HG03558 (cell line): ENCODE measurements around the gene ATG9B.

ENCODE experiments used
- ATAC-seq: cut with Tn5 transposase; IDR thresholded peaks from one replicate; pipeline ENCODE4 v1.9.1; 2021; ENCODE audit warnings: moderate number of reproducible peaks; ENCODE audit not compliant: unreplicated experiment; ENCODE audit errors: extremely low read depth

ATG9B gene

DNA sequence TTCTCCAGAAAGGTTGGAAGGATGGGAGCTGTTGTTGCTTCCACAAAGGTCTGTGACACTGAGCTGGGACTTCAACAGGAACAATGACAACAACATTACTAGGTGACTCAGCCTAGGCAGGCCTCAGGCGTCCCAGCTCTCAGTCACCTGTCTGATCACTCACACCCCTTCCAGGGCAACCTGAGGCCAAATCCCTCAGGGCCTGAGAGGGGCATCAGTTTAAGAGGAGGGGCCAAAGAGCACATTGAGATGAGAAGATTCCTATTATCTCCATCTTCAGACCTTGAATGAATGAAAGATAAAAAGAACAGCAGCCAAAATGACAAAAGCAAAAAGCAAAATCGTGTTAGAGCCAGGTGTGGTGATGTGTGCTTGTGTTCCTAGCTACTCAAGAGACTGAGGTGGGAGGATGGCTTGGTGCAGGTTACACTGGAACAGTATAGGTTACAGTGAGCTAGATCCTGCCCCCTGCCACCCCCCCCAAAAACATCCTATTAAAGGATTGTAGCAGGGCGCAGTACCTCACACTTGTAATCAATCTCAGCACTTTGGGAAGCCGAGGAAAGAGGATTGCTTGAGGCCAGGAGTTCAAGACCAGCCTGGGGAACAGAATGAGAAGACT lies at the start of gene ATG9B:
Gene ATG9B, minus strand, starts transcription at position 60 of the 622 bp plus-strand sequence. CDS start 71 bp downstream, outside the sequence.
- ATAC-seq: no peak

DNA sequence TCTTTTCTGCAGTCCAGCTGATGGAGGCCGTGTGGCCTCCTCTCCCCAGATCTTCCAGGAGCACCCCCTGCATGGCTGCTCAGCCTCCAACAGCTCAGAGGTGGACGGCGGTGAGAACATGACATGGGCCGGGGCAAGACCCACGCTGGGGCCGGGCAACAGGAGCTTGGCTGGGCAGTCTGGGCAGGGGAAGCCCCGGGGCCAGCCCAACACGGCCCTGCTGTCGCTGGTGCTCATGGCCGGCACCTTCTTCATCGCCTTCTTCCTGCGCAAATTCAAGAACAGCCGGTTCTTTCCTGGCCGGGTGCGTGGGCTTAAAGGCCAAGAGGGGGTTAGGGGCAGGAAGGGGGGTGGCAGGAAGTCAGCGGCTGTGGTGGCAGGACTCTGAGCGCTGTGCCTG lies 49.7 kb upstream of the ATG9B start:
- no peak for ATAC-seq

DNA sequence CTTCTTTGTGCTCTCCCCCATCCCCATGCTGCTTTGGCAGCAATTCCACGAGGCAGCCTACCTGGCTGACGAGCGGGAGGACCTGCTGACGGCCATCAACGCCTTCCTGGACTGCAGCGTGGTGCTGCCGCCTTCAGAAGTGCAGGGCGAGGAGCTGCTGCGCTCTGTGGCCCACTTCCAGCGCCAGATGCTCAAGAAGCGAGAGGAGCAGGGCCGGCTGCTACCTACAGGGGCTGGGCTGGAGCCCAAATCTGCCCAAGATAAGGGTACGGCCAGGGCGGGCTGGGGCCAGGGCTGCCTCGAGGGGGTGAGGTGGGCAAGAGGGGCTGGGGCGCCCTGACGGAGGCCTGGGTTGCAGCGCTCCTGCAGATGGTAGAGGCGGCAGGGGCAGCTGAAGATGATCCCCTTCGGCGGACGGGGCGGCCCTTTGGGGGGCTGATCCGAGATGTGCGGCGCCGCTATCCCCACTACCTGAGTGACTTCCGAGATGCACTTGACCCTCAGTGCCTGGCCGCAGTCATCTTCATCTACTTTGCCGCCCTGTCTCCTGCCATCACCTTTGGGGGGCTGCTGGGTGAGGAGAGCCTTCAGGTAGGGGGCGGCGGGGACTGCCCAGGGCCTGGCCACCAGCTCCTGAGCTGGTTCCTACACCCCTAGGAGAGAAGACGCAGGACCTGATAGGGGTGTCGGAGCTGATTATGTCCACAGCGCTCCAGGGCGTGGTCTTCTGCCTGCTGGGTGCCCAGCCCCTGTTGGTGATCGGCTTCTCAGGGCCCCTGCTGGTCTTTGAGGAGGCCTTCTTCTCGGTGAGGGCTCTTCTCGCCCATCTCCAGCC lies 47.0 kb upstream of the ATG9B start:
- ATAC-seq: no peak

GRCh38 chr7:151070574-151070960 lies 46.3 kb upstream of the ATG9B start:
- no peak for ATAC-seq

DNA sequence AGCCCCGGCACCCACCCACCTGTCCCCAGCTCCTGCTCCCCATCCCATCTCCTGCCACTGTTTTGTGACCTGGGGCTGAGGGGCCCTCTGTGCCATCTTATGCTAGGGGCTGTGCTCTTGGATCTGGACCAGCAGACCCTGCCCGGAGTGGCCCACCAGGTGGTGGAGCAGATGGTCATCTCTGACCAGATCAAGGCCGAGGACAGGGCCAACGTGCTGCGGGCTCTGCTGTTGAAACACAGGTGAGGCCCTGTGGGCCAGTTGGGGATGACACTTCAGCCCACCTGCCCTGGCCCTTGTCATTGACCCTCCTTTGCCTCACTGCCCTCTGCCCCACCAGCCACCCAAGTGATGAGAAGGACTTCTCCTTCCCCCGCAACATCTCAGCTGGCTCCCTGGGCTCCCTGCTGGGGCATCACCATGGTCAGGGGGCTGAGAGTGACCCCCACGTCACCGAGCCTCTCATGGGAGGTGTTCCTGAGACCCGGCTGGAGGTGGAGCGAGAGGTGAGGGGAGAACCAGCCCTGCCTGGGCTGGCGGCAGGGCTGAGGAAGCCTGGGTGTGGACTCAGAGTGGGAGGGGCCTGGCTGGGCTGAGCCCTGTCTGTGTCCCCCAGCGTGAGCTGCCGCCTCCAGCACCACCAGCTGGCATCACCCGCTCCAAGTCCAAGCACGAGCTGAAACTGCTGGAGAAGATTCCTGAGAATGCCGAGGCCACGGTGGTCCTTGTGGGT lies 45.7 kb upstream of the ATG9B start:
- ATAC-seq: no peak

DNA sequence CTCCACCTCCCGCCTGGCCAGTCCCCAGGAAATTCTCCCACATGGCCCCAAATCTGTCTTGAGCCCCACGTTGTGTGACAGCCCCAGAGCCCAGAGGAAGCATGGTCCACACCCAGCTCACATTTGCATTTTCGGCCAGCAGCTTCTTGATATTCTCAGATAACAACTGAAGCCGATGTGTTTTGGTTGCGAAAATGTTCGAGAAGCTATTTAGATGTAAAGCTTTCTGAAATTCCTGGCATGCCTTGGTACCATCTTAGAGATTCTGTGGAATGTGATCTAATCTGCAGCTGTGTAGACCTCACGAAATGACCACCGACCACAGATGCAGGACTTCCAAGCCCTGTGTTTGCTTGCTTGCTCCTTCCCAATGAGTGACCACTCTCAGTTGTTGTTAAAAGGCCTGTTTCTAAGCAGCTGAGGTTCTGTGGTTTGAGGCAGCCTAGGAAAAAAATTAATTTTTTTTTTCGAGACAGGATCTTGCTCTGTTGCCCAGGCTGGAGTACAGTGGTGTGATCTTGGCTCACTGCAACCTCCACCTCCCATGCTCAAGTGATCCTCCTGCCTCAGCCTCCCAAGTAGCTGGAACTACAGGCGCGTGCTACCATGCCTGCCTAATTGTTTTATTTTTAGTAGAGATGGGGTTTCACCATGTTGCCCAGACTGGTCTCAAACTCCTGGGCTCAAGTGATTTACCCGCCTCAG lies 43.9 kb upstream of the ATG9B start:
- ATAC-seq: no peak

DNA sequence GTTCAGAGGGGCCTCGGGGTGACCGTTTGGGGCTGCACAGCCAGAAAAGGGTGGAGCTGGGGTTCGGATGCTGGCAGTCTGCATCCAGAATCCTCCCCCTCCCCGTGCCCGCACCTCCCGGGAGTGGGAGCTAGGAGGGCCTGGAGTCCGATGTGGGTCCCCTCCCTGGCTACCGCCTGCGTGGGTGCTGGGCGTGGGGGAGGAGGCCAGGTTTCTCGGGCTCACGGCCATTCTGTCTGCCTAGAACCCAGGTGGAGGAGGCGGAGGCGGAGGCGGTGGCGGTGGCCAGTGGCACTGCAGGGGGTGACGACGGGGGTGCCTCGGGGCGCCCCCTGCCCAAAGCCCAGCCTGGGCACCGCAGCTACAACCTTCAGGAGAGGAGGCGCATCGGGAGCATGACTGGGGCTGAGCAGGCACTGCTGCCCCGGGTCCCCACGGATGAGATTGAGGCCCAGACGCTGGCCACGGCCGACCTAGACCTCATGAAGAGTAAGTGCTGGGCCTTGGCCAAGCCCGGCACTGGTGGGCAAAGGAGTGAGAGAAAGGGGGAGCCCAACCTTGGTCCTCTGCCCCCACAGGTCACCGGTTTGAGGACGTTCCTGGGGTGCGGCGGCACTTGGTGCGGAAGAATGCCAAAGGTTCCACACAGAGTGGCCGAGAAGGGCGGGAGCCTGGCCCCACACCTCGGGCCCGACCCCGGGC lies 42.1 kb upstream of the ATG9B start:
- no peak for ATAC-seq

GRCh38 chr7:151065516-151065915 lies 41.2 kb upstream of the ATG9B start:
- ATAC-seq: no peak

DNA sequence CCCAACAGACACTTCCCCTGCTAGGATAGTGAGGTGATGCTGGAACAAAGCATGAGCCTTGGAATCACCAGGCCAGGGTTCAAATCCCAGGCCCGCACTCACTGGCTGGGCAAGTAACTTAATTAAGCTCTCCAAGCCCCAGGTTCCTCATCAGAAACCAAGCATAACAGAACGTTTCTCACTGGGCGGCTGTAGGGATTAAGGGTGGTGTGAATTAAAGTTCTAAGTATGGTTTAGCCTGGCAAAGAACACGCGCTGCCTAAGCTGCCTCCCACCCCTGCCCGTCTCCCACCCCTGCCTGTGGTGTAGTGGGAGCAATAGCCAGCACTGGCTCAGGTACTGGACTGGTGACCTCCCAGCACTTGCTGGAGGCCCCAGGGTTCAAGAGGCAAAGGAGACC lies 40.7 kb upstream of the ATG9B start:
- ATAC-seq: no peak

DNA sequence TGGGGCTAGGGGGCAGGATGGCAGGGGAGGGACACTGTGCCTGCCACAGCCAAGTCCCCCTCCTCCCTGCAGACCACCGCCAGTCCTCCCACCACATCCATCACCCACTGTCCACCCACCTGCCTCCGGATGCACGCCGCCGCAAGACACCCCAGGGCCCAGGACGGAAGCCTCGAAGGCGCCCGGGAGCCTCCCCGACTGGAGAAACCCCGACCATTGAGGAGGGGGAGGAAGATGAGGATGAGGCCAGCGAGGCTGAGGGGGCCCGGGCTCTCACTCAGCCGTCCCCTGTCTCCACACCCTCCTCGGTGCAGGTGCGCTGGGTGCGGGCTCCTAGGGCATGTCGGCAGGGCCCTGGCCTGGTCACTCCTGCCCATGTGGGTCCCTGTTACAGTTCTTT lies 40.2 kb upstream of the ATG9B start:
- ATAC-seq: no peak

- ATAC-seq: no peak
These were observed 38.9 kb upstream of the ATG9B start for GRCh38 chr7:151063212-151063561.

DNA sequence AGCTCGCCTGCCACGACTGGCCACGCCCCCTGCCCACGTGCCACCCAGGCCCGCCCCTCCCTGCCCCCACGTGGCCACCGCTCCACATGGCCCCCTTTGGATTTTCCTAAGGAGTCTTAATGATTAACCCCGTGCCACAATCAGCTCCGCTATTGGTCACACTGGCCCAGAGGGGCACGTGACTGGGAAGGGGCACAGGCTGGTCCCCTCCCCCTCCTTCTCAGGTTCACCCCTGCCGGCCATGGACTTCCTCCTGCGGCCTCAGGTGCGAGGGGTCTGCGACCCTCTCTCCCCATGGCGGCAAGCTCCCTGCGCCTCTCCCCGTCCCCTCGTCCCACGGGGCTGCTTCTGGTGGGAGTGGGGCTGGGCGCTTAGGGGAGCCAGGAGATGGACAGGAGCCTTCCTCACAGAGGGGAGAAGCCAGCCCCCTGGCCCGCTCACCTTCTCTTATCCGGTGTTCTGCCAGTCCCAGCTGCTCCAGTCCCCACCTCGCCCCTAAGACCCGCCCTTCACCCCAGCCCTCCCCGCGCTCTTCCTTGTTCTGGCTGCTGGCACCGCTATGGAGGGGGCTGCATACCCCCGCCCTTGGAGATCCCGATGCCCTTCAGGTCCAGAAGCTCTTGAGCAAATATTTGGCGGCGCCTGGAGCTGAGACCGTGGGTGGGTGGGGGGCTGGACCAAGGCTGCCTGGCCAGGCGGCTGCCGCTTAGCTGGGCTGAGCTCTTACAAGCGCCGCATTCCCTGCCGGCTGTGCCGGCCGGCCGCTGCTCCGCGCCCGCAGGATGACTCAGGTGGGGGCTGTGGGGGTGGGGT lies 38.3 kb upstream of the ATG9B start:
- no peak for ATAC-seq

- no peak for ATAC-seq
These were observed 37.8 kb upstream of the ATG9B start for GRCh38 chr7:151062111-151062398.

DNA sequence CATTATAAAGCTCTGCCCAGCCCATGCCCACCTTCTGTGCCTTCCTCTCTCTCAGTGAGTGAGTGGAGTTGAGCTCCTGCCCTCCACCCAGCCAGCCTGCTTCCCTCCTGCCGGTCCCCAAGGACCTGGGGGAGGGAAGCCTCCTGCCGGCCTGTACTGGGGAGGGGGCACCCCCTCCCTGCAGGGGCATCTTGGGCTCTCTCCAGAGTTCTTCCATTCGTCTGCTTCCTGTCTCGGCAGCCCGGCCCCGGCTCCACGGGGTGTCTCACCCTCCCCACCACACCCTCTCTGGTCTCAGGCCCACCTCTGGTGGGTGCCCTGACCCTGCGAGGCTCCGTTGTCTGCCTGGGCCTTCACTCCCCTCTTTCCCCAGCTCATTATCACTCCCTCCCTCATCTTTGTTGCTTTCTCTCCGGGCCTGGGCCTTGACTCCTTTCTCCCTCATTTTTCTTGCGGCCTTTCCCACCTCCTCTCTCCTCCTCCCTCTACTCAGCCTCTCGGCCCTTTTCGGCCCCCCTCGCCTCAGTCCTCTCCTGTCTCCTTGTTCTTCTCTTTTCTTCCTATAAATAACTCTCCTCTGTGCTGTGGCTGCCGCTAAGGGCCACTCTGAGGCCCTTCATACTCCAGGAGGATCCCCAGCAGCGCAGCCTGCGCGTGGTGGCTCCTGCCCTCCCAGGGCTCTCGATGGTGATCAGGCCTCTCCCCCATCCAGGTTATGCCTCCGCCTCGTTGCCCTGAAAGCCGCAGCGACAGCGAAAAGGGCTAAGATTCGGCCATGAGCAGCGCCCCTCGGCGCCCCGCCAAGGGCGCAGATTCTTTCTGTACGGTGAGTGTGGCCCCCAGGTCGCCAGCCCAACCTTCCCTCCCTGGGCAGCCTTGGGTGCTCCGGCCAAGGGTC lies 37.2 kb upstream of the ATG9B start:
- ATAC-seq: no peak

DNA sequence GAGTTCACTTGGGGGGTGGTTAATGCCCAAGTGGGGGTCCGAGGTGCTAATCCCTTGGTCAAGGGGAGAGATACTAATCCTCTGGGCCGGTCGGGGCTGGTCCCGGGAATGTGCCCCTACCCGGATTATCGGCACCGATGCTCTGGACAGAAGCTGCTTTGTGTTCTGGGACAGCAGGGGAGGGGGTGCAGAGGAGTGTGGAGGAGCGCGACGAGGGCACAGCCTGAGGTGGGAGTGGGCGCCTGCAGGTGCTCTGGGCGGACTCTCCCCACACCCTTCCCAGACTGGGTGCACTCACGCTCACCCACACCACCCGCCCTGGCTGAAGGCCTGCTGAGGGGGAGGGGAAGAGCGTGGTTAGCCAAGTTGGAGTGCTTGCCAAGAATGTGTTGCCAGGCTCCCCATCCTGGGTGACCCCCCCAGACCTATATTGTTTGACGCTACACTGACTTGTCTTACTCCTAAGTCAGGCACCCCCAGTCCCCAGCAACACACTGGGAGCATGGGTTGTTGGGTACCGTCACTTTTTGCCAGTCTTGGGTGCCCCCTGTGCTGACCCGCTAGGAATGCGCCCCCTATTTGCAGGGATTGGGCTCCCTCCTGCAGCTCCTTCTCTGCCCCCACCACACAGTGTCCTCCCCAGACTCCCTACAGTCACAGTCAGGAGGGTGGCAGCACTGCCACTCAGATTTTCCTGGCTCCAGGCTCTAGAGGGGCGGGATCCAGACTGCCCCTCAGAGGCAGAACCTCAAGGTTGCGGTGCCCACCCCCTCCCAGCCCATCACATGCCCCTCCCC lies 36.3 kb upstream of the ATG9B start:
- no peak for ATAC-seq

DNA sequence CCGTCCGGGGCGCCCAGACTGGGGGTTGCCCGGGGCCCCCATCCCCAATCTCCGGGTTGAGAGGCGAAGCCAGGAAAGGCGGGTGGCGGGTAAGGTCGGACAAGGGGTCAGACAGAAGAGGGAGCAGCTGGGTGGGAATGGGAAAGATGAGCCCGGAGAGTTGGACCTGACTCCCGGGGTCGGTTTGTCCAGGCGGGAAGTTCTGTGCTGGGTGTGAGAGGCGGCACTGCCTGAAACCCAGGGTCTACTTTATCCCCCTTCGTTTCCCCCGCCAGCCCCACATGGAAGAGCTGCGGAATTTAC lies 35.8 kb upstream of the ATG9B start:
- ATAC-seq: no peak

- no peak for ATAC-seq
These were observed 35.2 kb upstream of the ATG9B start, which contains the start of gene SLC4A2 for GRCh38 chr7:151059367-151060112. SLC4A2 (plus strand) TSS chr7:151059589; CDS start chr7:151061988, 2,399 bp downstream.
